H1 (cell line): Measurements from ENCODE around the gene AP1M1. TPM values are rescaled to one million over a fixed set of nuclear protein-coding genes. Genes with fewer than 3 reads are reported as not detected.

Experiments used
- BACH1 ChIP-seq: IDR thresholded peaks from 2 replicates; pipeline ENCODE4 v1.6.1; 2012; ENCODE audit warnings: low read length, improper control_type of control experiment
- CBX5 ChIP-seq: fragments of 300-800, 300-1000 bp; sonication (generic); IDR thresholded peaks from 2 replicates; pipeline ENCODE4 v1.7.1; 2016; ENCODE audit warnings: antibody characterized with exemption, low read length, low read depth
- CHD1 ChIP-seq: IDR thresholded peaks from 2 replicates; pipeline ENCODE4 v1.6.1; 2012; ENCODE audit warnings: low read depth, low read length, improper control_type of control experiment
- CHD2 ChIP-seq: IDR thresholded peaks from 2 replicates; pipeline ENCODE4 v1.6.1; 2012; ENCODE audit warnings: low read length, improper control_type of control experiment
- CREB1 ChIP-seq: IDR thresholded peaks from 2 replicates; pipeline ENCODE4 v1.6.1; 2012; ENCODE audit warnings: inconsistent platforms
- E2F6 ChIP-seq: IDR thresholded peaks from 2 replicates; pipeline ENCODE4 v1.6.1; 2012; ENCODE audit warnings: inconsistent platforms
- EZH2 ChIP-seq: fragments of 200-600 bp; sonication (generic); IDR thresholded peaks from 2 replicates; pipeline ENCODE4 v1.7.1; 2012; ENCODE audit warnings: low read depth, mild to moderate bottlenecking, moderate library complexity, low read length, inconsistent platforms; ENCODE audit not compliant: severe bottlenecking
- FOSL1 ChIP-seq: IDR thresholded peaks from 2 replicates; pipeline ENCODE4 v1.6.1; 2011; ENCODE audit warnings: mild to moderate bottlenecking, low read depth, low read length, moderate library complexity; ENCODE audit not compliant: insufficient read depth
- HDAC2 ChIP-seq, 2 experiments: fragments of 300-600 bp in 1 of 2; sonication (generic) in 1 of 2; IDR thresholded peaks; 2 replicates each; pipeline ENCODE4 v1.6.1; 2011 to 2012; ENCODE audit warnings: low read depth in 2 of 2, low read length in 2 of 2, mild to moderate bottlenecking in 2 of 2, moderate library complexity in 2 of 2, borderline replicate concordance in 1 of 2, inconsistent platforms in 1 of 2
- HDAC6 ChIP-seq: IDR thresholded peaks from one replicate; pipeline ENCODE4 v1.7.1; 2012; ENCODE audit warnings: low read depth, mild to moderate bottlenecking, inconsistent platforms, low read length, moderate library complexity
- JUN ChIP-seq: IDR thresholded peaks from 2 replicates; pipeline ENCODE4 v1.6.1; 2011; ENCODE audit warnings: low read depth, mild to moderate bottlenecking, improper control_type of control experiment, low read length
- POLR2A ChIP-seq, 2 experiments: IDR thresholded peaks; 1 replicate in 1 of 2; 2 replicates in 1 of 2; pipeline ENCODE4 v1.6.1; 2011; ENCODE audit warnings: low read depth in 2 of 2, low read length in 2 of 2, mild to moderate bottlenecking in 2 of 2; ENCODE audit errors: control extremely low read depth in 1 of 2
- POLR2AphosphoS5 ChIP-seq: IDR thresholded peaks from 2 replicates; pipeline ENCODE4 v1.6.1; 2011; ENCODE audit warnings: low read depth, low read length
- RBBP5 ChIP-seq: IDR thresholded peaks from 2 replicates; pipeline ENCODE4 v1.7.1; 2012; ENCODE audit warnings: low read depth, mild to moderate bottlenecking, inconsistent platforms, low read length, moderate library complexity, borderline replicate concordance
- SIN3A ChIP-seq, 2 experiments: IDR thresholded peaks in 1 of 2; conservative IDR thresholded peaks in 1 of 2; 2 replicates each; pipeline ENCODE4 v1.6.1; 2011 to 2012; ENCODE audit warnings: low read length in 2 of 2, improper control_type of control experiment in 1 of 2, low read depth in 1 of 2, mild to moderate bottlenecking in 1 of 2
- SIRT6 ChIP-seq: IDR thresholded peaks from one replicate; pipeline ENCODE4 v1.7.1; 2012; ENCODE audit warnings: low read length, inconsistent platforms
- SUZ12 ChIP-seq: fragments of 200-600 bp; sonication (generic); IDR thresholded peaks from 2 replicates; pipeline ENCODE4 v1.6.1; 2012; ENCODE audit warnings: mild to moderate bottlenecking, inconsistent platforms, low read length, moderate library complexity, mixed read lengths
- TAF7 ChIP-seq: optimal IDR thresholded peaks from 2 replicates; pipeline ENCODE3; 2011; ENCODE audit warnings: low read depth, mild to moderate bottlenecking, inconsistent platforms, low read length, moderate library complexity, borderline replicate concordance
- ZNF274 ChIP-seq: IDR thresholded peaks from 2 replicates; pipeline ENCODE4 v1.7.0; 2012; ENCODE audit warnings: low read length, borderline replicate concordance; ENCODE audit errors: extremely low read depth
- polyA plus RNA-seq, 7 experiments: library from polyadenylated mRNA; depleted of rRNA in 3 of 7; stranded (reverse) in 5 of 7; unstranded in 2 of 7; fragments of >200 nt in 5 of 7; fragments of 200-250 nt in 2 of 7; gene quantifications; 1 replicate in 5 of 7; 2 replicates in 1 of 7; 4 replicates in 1 of 7; pipeline versions ENCODE4 v1.2.1 to v1.2.3, GENCODE V29; 2011 to 2013; ENCODE audit warnings: missing spikeins in 2 of 7, mixed read lengths in 2 of 7
- total RNA-seq: library from RNA; stranded (reverse); fragmentation: NEBNext Ultra II Directional; extraction: Animal tissue kit (Norgen Biotek cat#: 25700); gene quantifications from 2 replicates; pipeline ENCODE4 v1.2.1, GENCODE V29; 2021
- TF ChIP-seq, protein P1 (sequence below): IDR thresholded peaks from 2 replicates; pipeline ENCODE4 v1.6.1; 2011; ENCODE audit warnings: low read length, improper control_type of control experiment
- TF ChIP-seq, protein P2 (sequence below): IDR thresholded peaks from 2 replicates; pipeline ENCODE4 v1.6.1; 2011; ENCODE audit warnings: low read depth, mild to moderate bottlenecking, low read length; ENCODE audit not compliant: insufficient read depth

AP1M1 gene
- total and polyA plus RNA-seq, 2 of the 8 experiments (the other 6 are each of a cell fraction or from before 2014, with no cell fraction given), result 30.9 to 37.5 TPM

- TF ChIP-seq FOSL1 (no peak), TAF7 (no peak), SIRT6 (no peak), HDAC6 (no peak), SUZ12 (no peak), RBBP5 (peak; percentile 63; the same call in 1 of the 2 replicates), SIN3A (conservative IDR thresholded peaks at IDR 0.05 in 1 of 2, IDR thresholded peaks at IDR 0.05 in 1 of 2; ENCODE audit: low read depth in 1 of 2, low read length in 2 of 2) (peak; percentile 78 to 95; a peak in 2 of 4 replicates), JUN (no peak), CHD1 (no peak), CBX5 (no peak), EZH2 (no peak), CREB1 (no peak; the same call in 1 of the 2 replicates), CHD2 (no peak), POLR2AphosphoS5 (no peak), HDAC2 (IDR thresholded peaks at IDR 0.05; ENCODE audit: borderline replicate concordance in 1 of 2, low read depth in 2 of 2, low read length in 2 of 2) (no peak), BACH1 (no peak), E2F6 (peak; percentile 63), ZNF274 (no peak), POLR2A (IDR thresholded peaks at IDR 0.05; ENCODE audit: control extremely low read depth in 1 of 2, low read depth in 2 of 2, low read length in 2 of 2) (peak in 1 of 2 experiments; percentile 55; a peak in 1 of 3 replicates)
- TF ChIP-seq, protein P1, sequence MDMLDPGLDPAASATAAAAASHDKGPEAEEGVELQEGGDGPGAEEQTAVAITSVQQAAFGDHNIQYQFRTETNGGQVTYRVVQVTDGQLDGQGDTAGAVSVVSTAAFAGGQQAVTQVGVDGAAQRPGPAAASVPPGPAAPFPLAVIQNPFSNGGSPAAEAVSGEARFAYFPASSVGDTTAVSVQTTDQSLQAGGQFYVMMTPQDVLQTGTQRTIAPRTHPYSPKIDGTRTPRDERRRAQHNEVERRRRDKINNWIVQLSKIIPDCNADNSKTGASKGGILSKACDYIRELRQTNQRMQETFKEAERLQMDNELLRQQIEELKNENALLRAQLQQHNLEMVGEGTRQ, result no peak
- TF ChIP-seq, protein P2, sequence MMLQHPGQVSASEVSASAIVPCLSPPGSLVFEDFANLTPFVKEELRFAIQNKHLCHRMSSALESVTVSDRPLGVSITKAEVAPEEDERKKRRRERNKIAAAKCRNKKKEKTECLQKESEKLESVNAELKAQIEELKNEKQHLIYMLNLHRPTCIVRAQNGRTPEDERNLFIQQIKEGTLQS, result no peak
These were observed at the start of gene AP1M1 (continued) for GRCh38 chr19:16197622-16198369.
